Cerebellar nuclear complex (tissue), 1 donor: ENCODE results near the gene GUCY2D.
"Not testable (repeated sequence)": the region's sequence is repeated elsewhere in the genome, so short reads cannot be mapped to it uniquely, and the experiment has no call there.

Experiments
- DNase-seq, 2 experiments: peaks; one replicate each; lab custom pipeline; 2025; lab: John Stamatoyannopoulos, UW

GUCY2D gene

GRCh38 chr17:8016632-8017424 lies 14.4 kb downstream of the GUCY2D start:
- DNase-seq, result no peak

GRCh38 chr17:8018436-8018835 lies 16.0 kb downstream of the GUCY2D start:
- no peak for DNase-seq

- DNase-seq, result no peak
Observed at GRCh38 chr17:8019166-8019565, 16.8 kb downstream of the GUCY2D start.

- no peak for DNase-seq
Observed at GRCh38 chr17:8019665-8020650, 17.5 kb downstream of the GUCY2D start.

- DNase-seq, result no peak
Observed at GRCh38 chr17:8020776-8021564, 18.6 kb downstream of the GUCY2D start.

GRCh38 chr17:8021565-8022359 lies 19.3 kb downstream of the GUCY2D start:
- no peak for DNase-seq

- no peak for DNase-seq
Observed at GRCh38 chr17:8022360-8023003, 20.1 kb downstream of the GUCY2D start.

GRCh38 chr17:8024161-8024560 lies 21.7 kb downstream of the GUCY2D start:
- DNase-seq, result not testable (repeated sequence)

GRCh38 chr17:8025176-8025911 lies 22.9 kb downstream of the GUCY2D start:
- DNase-seq, result no peak

GRCh38 chr17:8029121-8029520 lies 26.7 kb downstream of the GUCY2D start:
- no peak for DNase-seq

- no peak for DNase-seq
Observed at GRCh38 chr17:8031261-8031661, 28.8 kb downstream of the GUCY2D start.

- no peak for DNase-seq
Observed at GRCh38 chr17:8031950-8032349, 29.5 kb downstream of the GUCY2D start.

- DNase-seq, result no peak
Observed at GRCh38 chr17:8032442-8032841, 30.0 kb downstream of the GUCY2D start.

GRCh38 chr17:8038954-8039610 lies 36.7 kb downstream of the GUCY2D start, which contains the start of gene ALOX15B:
TSS of gene ALOX15B (plus strand) at chr17:8039059. CDS start at chr17:8039156, 97 bp downstream.
- DNase-seq, result no peak

GRCh38 chr17:8039611-8040168 lies 37.3 kb downstream of the GUCY2D start:
- DNase-seq, result no peak

GRCh38 chr17:8041249-8041928 lies 39.0 kb downstream of the GUCY2D start:
- DNase-seq, result no peak

- DNase-seq, result no peak
Observed at GRCh38 chr17:8041979-8042378, 39.6 kb downstream of the GUCY2D start.
